Astrocyte of the cerebellum (primary cell): ENCODE results near the gene TNS1.

Experiments
- DNase-seq: peaks from one replicate; pipeline ENCODE4 v3.0.0-alpha.2; 2011; ENCODE audit warnings: low read depth
- H3K4me3 ChIP-seq: 2 replicates; pipeline ENCODE4 v1.5.1; 2011; ENCODE audit warnings: mild to moderate bottlenecking, low read depth, low read length, moderate library complexity
- CTCF ChIP-seq: IDR thresholded peaks from 2 replicates; pipeline ENCODE4 v1.5.1; 2012; ENCODE audit warnings: low read length, low read depth, moderate library complexity, mild to moderate bottlenecking; ENCODE audit errors: missing control alignments
- in situ Hi-C: cut with HindIII; loops from 2 replicates; pipeline ENCODE4 v1.10.0; 2017; ENCODE audit warnings: low sequenced_read_pairs

Gene TNS1

GRCh38 chr2:218017211-218018053, 14.6 kb upstream of the TNS1 start:
- DNase-seq = no peak
- H3K4me3 ChIP-seq = no peak overlapping the region
- in situ Hi-C loops = no loop called here
- no peak for TF ChIP-seq CTCF

- DNase-seq = no peak
- H3K4me3 ChIP-seq = no peak overlapping the region
- no peak for TF ChIP-seq CTCF
- in situ Hi-C loops = no loop called here
Observed at GRCh38 chr2:218016810-218017209, 14.0 kb upstream of the TNS1 start.

GRCh38 chr2:218015586-218016521, 13.1 kb upstream of the TNS1 start:
- in situ Hi-C loops = no loop called here
- H3K4me3 ChIP-seq = no peak overlapping the region
- DNase-seq = no peak
- no peak for TF ChIP-seq CTCF

- no peak for TF ChIP-seq CTCF
- DNase-seq = no peak
- no peak overlapping the region for H3K4me3 ChIP-seq
- in situ Hi-C loops = no loop called here
Observed at GRCh38 chr2:218014706-218015585, 12.2 kb upstream of the TNS1 start.

GRCh38 chr2:218013289-218013688, 10.5 kb upstream of the TNS1 start:
- H3K4me3 ChIP-seq = no peak overlapping the region
- TF ChIP-seq CTCF = no peak
- no peak for DNase-seq
- in situ Hi-C loops = no loop called here

- no peak for DNase-seq
- TF ChIP-seq CTCF = no peak
- in situ Hi-C loops = no loop called here
- H3K4me3 ChIP-seq = no peak overlapping the region
Observed at GRCh38 chr2:218012284-218012683, 9.5 kb upstream of the TNS1 start.
